Measurements from ENCODE around the gene PDE8B. TPM values are rescaled to one million over a fixed set of nuclear protein-coding genes. Genes with fewer than 3 reads are reported as not detected.

Gene PDE8B
- total and polyA plus RNA-seq, 9 donors = 0.73 to 26.7 (median 6.4) TPM

GRCh38 chr5:77358255-77359205, 148.1 kb downstream of the PDE8B start:
- Histone ChIP-seq H3K36me3 (no peaks in the 10 kb centered on the region), H3K9me3 (no peaks in the 10 kb centered on the region), H3K4me3 (no peak overlapping the region), H3K4me1 (ENCODE audit: insufficient read depth) (peaks cover 1% of the 10 kb centered on the region), H3K27ac (no peak overlapping the region), H3K27me3 (no peaks in the 10 kb centered on the region)
- peak in 3 of 5 donors; percentile 21 to 36 (median 23) for DNase-seq
- TF ChIP-seq EP300 (IDR thresholded peaks at IDR 0.05) (no peak), CTCF (IDR thresholded peaks at IDR 0.05) (no peak), POLR2A (IDR thresholded peaks at IDR 0.05) (no peak)
- 34 to 42% (median 37%) methylated on average over 10 of the region's 10 CpGs for WGBS, 3 donors
- intact Hi-C loops (cut with DNase I) = no loop called here

GRCh38 chr5:77359231-77359630, 148.8 kb downstream of the PDE8B start:
- Histone ChIP-seq H3K4me1 (ENCODE audit: insufficient read depth) (peaks cover 1% of the 10 kb centered on the region), H3K27ac (no peak overlapping the region), H3K9me3 (no peaks in the 10 kb centered on the region), H3K27me3 (no peaks in the 10 kb centered on the region), H3K36me3 (no peaks in the 10 kb centered on the region), H3K4me3 (no peak overlapping the region)
- no peak for TF ChIP-seq POLR2A (IDR thresholded peaks at IDR 0.05)
- no peak for TF ChIP-seq EP300 (IDR thresholded peaks at IDR 0.05)
- no peak for TF ChIP-seq CTCF (IDR thresholded peaks at IDR 0.05)
- intact Hi-C loops (cut with DNase I) = no loop called here
- DNase-seq = no peak
- 49 to 67% (median 57%) methylated on average over 6 of the region's 6 CpGs for WGBS, 3 donors

- H3K4me3 ChIP-seq = no peak overlapping the region
- no peaks in the 10 kb centered on the region for H3K27me3 ChIP-seq
- DNase-seq = no peak
- no peaks in the 10 kb centered on the region for H3K36me3 ChIP-seq
- H3K9me3 ChIP-seq = no peaks in the 10 kb centered on the region
- H3K4me1 ChIP-seq (ENCODE audit: insufficient read depth) = peaks cover 1% of the 10 kb centered on the region
- no peak overlapping the region for H3K27ac ChIP-seq
- intact Hi-C loops (cut with DNase I) = no loop called here
- TF ChIP-seq CTCF (IDR thresholded peaks at IDR 0.05) = no peak
- TF ChIP-seq EP300 (IDR thresholded peaks at IDR 0.05) = no peak
- TF ChIP-seq POLR2A (IDR thresholded peaks at IDR 0.05) = no peak
Observed at GRCh38 chr5:77360381-77360780, 149.9 kb downstream of the PDE8B start.

- no peak for DNase-seq
- Histone ChIP-seq H3K9me3 (no peaks in the 10 kb centered on the region), H3K4me1 (ENCODE audit: insufficient read depth) (peaks cover 1% of the 10 kb centered on the region), H3K27me3 (no peaks in the 10 kb centered on the region), H3K36me3 (no peaks in the 10 kb centered on the region), H3K4me3 (no peak overlapping the region), H3K27ac (no peak overlapping the region)
- intact Hi-C loops (cut with DNase I) = no loop called here
- no peak for TF ChIP-seq POLR2A (IDR thresholded peaks at IDR 0.05)
- TF ChIP-seq CTCF (IDR thresholded peaks at IDR 0.05) = no peak
- TF ChIP-seq EP300 (IDR thresholded peaks at IDR 0.05) = no peak
- 31 to 48% (median 44%) methylated on average over 1 of the region's 1 CpG for WGBS, 3 donors
Observed at GRCh38 chr5:77360973-77361372, 150.5 kb downstream of the PDE8B start.

Measured in ovary (tissue), 9 donors.